HepG2 (cell line): ENCODE data around the gene P3H4. TPM values are rescaled to one million over a fixed set of nuclear protein-coding genes. Genes with fewer than 3 reads are reported as not detected.
A peak's percentile ranks its signal among the peaks of the same experiment; 100 is the strongest.

Source experiments
- BCL6 ChIP-seq: IDR thresholded peaks from 2 replicates; pipeline ENCODE4 v1.6.1; 2016; ENCODE audit warnings: missing genetic modification reagents, missing compliant biosample characterization
- DNMT1 ChIP-seq: sonication (generic); formaldehyde crosslinking; IDR thresholded peaks from 2 replicates; pipeline ENCODE4 v1.5.1; 2020; ENCODE audit warnings: mild to moderate bottlenecking, missing genetic modification reagents
- HOXA3 ChIP-seq: sonication (generic); formaldehyde crosslinking; IDR thresholded peaks from 2 replicates; pipeline ENCODE4 v1.5.0; 2020; ENCODE audit warnings: missing genetic modification reagents
- KMT2A ChIP-seq: sonication (generic); formaldehyde crosslinking; IDR thresholded peaks from 2 replicates; pipeline ENCODE4 v1.4.0; 2020; ENCODE audit warnings: missing genetic modification reagents
- MAZ ChIP-seq, 2 experiments: sonication (generic) in 1 of 2; formaldehyde crosslinking in 1 of 2; IDR thresholded peaks; 2 replicates each; pipeline versions ENCODE4 v1.5.0 to v1.6.1; 2012 to 2020; ENCODE audit warnings: low read depth in 2 of 2, mild to moderate bottlenecking in 2 of 2, borderline replicate concordance in 1 of 2, improper control_type of control experiment in 1 of 2, low read length in 1 of 2, missing genetic modification reagents in 1 of 2, moderate library complexity in 1 of 2
- MEIS2 ChIP-seq: sonication (generic); formaldehyde crosslinking; IDR thresholded peaks from 2 replicates; pipeline ENCODE4 v1.9.0; 2021; ENCODE audit warnings: mild to moderate bottlenecking, missing genetic modification reagents
- MIER2 ChIP-seq: IDR thresholded peaks from 2 replicates; pipeline ENCODE4 v1.6.1; 2016; ENCODE audit warnings: missing biosample characterization, missing genetic modification reagents
- NCOR1 ChIP-seq: fragments of 200-600 bp; sonication (generic); IDR thresholded peaks from 2 replicates; pipeline ENCODE4 v1.7.0; 2017; ENCODE audit warnings: antibody characterized with exemption, low read length, borderline replicate concordance
- RNF2 ChIP-seq: fragments of 450-650 bp; conservative IDR thresholded peaks from 2 replicates; pipeline ENCODE4 v1.6.1; 2016; ENCODE audit warnings: low read depth
- TMF1 ChIP-seq: sonication (generic); formaldehyde crosslinking; IDR thresholded peaks from 2 replicates; pipeline ENCODE4 v1.8.1; 2022; ENCODE audit warnings: low read depth, missing genetic modification reagents
- ZNF260 ChIP-seq: sonication (generic); formaldehyde crosslinking; IDR thresholded peaks from 2 replicates; pipeline ENCODE4 v1.4.0; 2020; ENCODE audit warnings: missing genetic modification reagents, low read depth, mild to moderate bottlenecking, borderline replicate concordance
- ZNF496 ChIP-seq: sonication (generic); formaldehyde crosslinking; IDR thresholded peaks from 2 replicates; pipeline ENCODE4 v1.8.1; 2023; ENCODE audit warnings: mild to moderate bottlenecking, moderate library complexity, missing genetic modification reagents; ENCODE audit not compliant: insufficient replicate concordance
- ZNF772 ChIP-seq: sonication (generic); formaldehyde crosslinking; IDR thresholded peaks from 2 replicates; pipeline ENCODE4 v1.5.0; 2020; ENCODE audit warnings: mild to moderate bottlenecking, missing genetic modification reagents
- polyA plus RNA-seq, 8 experiments: library from polyadenylated mRNA; depleted of rRNA in 3 of 8; stranded (reverse) in 7 of 8; unstranded in 1 of 8; fragments of >200 nt; fragmentation: Illumina TruSeq in 4 of 8; extraction: Trizol in 4 of 8; gene quantifications; 2 replicates each; pipeline versions ENCODE4 v1.2.1 to v1.2.3, GENCODE V29; 2011 to 2016; ENCODE audit warnings: low read depth in 4 of 8, missing spikeins in 1 of 8, mixed read lengths in 1 of 8; ENCODE audit not compliant: insufficient read depth in 1 of 8
- total RNA-seq, 5 experiments: library from RNA; depleted of rRNA; stranded (reverse); fragments of >200 nt; fragmentation: Illumina TruSeq; extraction: Trizol; gene quantifications; 2 replicates each; pipeline ENCODE4 v1.2.3, GENCODE V29; 2016; ENCODE audit warnings: low read depth in 1 of 5
- TF ChIP-seq, protein P1 (sequence below): sonication (generic); formaldehyde crosslinking; IDR thresholded peaks from 2 replicates; pipeline ENCODE4 v1.5.1; 2020; ENCODE audit warnings: missing genetic modification reagents, mild to moderate bottlenecking, borderline replicate concordance
- TF ChIP-seq, protein P2 (sequence below): sonication (generic); formaldehyde crosslinking; IDR thresholded peaks from 2 replicates; pipeline ENCODE4 v1.5.0; 2020; ENCODE audit warnings: mild to moderate bottlenecking, missing genetic modification reagents
- TF ChIP-seq, protein P3 (sequence below): sonication (generic); formaldehyde crosslinking; IDR thresholded peaks from 2 replicates; pipeline ENCODE4 v1.4.0; 2020; ENCODE audit warnings: missing genetic modification reagents, mild to moderate bottlenecking, borderline replicate concordance
- TF ChIP-seq, protein P4 (sequence below): sonication (generic); formaldehyde crosslinking; IDR thresholded peaks from 2 replicates; pipeline ENCODE4 v1.4.0; 2020; ENCODE audit warnings: missing genetic modification reagents
- TF ChIP-seq, protein P5 (sequence below): IDR thresholded peaks from 2 replicates; pipeline ENCODE4 v1.6.1; 2016; ENCODE audit warnings: missing genetic modification reagents, missing compliant biosample characterization

Gene P3H4
- total and polyA plus RNA-seq, 2 of the 13 experiments (the other 11 are each of a cell fraction or from before 2014, with no cell fraction given) = 37.1 to 50.6 TPM

DNA sequence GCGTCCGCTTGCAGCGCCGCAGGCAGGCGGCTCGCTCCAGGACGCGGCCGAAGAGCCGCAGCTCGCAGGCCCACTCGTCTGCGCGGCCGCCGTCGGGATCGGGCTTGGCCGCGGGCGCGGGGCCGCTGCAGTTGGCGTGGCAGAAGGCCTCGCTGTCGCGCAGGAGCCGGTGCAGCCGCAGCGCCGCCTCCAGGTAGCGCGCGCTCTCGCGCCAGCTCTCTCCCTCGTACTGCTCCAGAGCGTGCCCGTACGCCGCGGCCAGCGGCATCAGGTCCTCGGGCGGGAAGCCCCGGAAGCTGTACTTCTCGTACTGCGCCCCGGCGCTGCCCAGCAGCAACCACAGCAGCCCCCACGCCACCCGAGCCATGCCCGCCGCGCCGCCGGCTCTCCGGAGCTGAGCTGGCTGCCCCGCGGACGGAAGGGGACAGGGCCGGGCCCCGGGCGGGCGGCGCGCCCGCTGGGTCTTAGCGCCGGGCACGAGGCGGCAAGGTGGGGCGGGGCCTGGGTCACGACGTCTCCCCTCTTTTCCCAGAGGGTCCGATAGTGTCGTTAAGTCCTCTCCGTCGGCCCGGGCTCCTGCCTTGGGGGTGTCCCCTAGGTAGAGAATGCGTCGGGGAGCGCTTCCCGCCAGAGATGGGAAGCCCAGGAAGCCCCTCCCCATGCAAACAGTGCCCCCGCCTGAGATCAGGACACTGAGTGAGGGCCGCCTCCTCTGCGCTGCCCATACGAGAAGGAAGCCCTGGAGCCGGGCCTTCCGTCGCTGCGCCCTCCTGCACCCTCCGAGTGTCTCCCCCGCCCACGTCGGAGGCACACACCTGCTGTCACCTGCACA lies at the start of gene P3H4 (continued):
- TF ChIP-seq MAZ (IDR thresholded peaks at IDR 0.05; ENCODE audit: borderline replicate concordance, low read depth, low read length) (peak; percentile 87; the same call in 1 of the 2 replicates), MAZ (CRISPR knock-in tag; IDR thresholded peaks at IDR 0.05; ENCODE audit: low read depth) (peak; percentile 84; the same call in 1 of the 2 replicates), ZNF496 (CRISPR knock-in tag) (no peak), BCL6 (CRISPR knock-in tag) (no peak; the same call in 1 of the 2 replicates), MIER2 (CRISPR knock-in tag) (no peak), KMT2A (CRISPR knock-in tag) (peak; percentile 60; the same call in 1 of the 2 replicates), TMF1 (peak; percentile 99), RNF2 (peak; percentile 91), MEIS2 (CRISPR knock-in tag) (peak; percentile 97), NCOR1 (no peak), ZNF260 (CRISPR knock-in tag) (0 out of 2 replicates have a peak, but pooled peaks have one; percentile 68), DNMT1 (0 out of 2 replicates have a peak, but pooled peaks have one; percentile 31), ZNF772 (CRISPR knock-in tag) (peak; percentile 71), HOXA3 (peak; percentile 74)
- TF ChIP-seq, protein P1, sequence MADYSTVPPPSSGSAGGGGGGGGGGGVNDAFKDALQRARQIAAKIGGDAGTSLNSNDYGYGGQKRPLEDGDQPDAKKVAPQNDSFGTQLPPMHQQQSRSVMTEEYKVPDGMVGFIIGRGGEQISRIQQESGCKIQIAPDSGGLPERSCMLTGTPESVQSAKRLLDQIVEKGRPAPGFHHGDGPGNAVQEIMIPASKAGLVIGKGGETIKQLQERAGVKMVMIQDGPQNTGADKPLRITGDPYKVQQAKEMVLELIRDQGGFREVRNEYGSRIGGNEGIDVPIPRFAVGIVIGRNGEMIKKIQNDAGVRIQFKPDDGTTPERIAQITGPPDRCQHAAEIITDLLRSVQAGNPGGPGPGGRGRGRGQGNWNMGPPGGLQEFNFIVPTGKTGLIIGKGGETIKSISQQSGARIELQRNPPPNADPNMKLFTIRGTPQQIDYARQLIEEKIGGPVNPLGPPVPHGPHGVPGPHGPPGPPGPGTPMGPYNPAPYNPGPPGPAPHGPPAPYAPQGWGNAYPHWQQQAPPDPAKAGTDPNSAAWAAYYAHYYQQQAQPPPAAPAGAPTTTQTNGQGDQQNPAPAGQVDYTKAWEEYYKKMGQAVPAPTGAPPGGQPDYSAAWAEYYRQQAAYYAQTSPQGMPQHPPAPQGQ (CRISPR knock-in tag) = peak; percentile 92; the same call in 1 of the 2 replicates
- TF ChIP-seq, protein P2, sequence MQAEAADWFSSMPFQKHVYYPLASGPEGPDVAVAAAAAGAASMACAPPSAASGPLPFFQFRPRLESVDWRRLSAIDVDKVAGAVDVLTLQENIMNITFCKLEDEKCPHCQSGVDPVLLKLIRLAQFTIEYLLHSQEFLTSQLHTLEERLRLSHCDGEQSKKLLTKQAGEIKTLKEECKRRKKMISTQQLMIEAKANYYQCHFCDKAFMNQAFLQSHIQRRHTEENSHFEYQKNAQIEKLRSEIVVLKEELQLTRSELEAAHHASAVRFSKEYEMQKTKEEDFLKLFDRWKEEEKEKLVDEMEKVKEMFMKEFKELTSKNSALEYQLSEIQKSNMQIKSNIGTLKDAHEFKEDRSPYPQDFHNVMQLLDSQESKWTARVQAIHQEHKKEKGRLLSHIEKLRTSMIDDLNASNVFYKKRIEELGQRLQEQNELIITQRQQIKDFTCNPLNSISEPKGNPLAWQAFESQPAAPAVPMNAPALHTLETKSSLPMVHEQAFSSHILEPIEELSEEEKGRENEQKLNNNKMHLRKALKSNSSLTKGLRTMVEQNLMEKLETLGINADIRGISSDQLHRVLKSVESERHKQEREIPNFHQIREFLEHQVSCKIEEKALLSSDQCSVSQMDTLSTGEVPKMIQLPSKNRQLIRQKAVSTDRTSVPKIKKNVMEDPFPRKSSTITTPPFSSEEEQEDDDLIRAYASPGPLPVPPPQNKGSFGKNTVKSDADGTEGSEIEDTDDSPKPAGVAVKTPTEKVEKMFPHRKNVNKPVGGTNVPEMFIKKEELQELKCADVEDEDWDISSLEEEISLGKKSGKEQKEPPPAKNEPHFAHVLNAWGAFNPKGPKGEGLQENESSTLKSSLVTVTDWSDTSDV (CRISPR knock-in tag) = no peak; the same call in 1 of the 2 replicates
- TF ChIP-seq, protein P3, sequence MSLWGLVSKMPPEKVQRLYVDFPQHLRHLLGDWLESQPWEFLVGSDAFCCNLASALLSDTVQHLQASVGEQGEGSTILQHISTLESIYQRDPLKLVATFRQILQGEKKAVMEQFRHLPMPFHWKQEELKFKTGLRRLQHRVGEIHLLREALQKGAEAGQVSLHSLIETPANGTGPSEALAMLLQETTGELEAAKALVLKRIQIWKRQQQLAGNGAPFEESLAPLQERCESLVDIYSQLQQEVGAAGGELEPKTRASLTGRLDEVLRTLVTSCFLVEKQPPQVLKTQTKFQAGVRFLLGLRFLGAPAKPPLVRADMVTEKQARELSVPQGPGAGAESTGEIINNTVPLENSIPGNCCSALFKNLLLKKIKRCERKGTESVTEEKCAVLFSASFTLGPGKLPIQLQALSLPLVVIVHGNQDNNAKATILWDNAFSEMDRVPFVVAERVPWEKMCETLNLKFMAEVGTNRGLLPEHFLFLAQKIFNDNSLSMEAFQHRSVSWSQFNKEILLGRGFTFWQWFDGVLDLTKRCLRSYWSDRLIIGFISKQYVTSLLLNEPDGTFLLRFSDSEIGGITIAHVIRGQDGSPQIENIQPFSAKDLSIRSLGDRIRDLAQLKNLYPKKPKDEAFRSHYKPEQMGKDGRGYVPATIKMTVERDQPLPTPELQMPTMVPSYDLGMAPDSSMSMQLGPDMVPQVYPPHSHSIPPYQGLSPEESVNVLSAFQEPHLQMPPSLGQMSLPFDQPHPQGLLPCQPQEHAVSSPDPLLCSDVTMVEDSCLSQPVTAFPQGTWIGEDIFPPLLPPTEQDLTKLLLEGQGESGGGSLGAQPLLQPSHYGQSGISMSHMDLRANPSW (CRISPR knock-in tag) = peak; percentile 70; the same call in 1 of the 2 replicates
- TF ChIP-seq, protein P4, sequence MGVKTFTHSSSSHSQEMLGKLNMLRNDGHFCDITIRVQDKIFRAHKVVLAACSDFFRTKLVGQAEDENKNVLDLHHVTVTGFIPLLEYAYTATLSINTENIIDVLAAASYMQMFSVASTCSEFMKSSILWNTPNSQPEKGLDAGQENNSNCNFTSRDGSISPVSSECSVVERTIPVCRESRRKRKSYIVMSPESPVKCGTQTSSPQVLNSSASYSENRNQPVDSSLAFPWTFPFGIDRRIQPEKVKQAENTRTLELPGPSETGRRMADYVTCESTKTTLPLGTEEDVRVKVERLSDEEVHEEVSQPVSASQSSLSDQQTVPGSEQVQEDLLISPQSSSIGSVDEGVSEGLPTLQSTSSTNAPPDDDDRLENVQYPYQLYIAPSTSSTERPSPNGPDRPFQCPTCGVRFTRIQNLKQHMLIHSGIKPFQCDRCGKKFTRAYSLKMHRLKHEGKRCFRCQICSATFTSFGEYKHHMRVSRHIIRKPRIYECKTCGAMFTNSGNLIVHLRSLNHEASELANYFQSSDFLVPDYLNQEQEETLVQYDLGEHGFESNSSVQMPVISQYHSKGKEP (CRISPR knock-in tag) = no peak
- TF ChIP-seq, protein P5, sequence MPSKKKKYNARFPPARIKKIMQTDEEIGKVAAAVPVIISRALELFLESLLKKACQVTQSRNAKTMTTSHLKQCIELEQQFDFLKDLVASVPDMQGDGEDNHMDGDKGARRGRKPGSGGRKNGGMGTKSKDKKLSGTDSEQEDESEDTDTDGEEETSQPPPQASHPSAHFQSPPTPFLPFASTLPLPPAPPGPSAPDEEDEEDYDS (CRISPR knock-in tag) = no peak; the same call in 1 of the 2 replicates
